ENCODE measurements around the gene VPS33B. TPM values are rescaled to one million over a fixed set of nuclear protein-coding genes. Genes with fewer than 3 reads are reported as not detected.

VPS33B gene
- total RNA-seq, 1 experiment from 2014 or later = 19.5 TPM

DNA sequence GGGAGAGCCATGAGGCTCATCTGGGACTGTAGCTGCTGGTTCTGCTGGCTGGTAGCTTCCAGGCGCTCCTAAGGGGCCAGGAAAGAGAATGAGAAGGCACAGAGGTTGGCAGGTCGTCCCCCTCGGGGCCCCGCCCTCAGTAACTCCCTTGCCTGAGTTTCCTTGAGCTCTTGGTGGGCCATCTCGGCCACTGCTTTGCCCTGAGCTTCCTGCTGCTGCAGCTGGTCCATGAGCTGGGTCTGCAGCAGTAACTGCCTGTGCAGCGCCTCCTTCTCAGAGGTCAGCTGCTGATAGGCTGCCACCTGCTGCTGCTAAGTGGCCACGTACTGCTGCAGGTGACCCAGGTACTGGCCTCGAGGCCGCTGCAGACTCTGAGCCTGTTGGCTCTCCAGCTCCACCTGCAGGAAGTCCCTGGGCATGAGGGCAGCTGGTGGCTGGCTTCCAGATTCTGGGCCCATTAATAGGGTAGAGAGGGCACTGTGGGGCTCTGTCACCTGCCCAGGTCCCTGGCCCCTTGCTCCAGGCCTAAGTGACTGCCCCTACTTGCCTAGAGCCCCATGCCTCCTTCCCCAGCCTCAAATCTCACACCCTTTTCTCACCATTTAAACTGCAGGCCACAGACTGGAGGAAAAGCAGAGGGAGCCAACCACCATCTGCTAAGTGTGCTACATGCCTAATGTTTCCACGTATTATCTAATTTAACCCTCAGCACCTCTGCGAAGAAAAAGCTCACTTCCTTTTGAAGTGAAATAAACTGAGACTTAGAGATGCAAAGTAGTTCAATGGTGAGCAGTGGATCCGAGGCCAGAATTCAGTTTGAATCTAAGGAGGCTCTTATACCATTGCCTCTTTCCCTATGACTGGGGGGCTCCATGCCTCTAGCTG, 10.8 kb upstream of the VPS33B start:
- H3K27ac ChIP-seq (ENCODE audit: low read depth, low read length, poor library complexity, severe bottlenecking) = no peak overlapping the region
- H3K9me3 ChIP-seq (ENCODE audit: low read depth, low read length, poor library complexity, severe bottlenecking) = no peaks in the 10 kb centered on the region
- DNase-seq (ENCODE audit: low spot score) = peak; percentile 41
- ChIA-PET CTCF (interaction anchor here (0.6 to 1.2 kb wide), 3 partner anchors 76 to 740 kb away, joined by 5 to 8 read pairs (median 7); no protein-coding TSS in a partner anchor), POLR2A (ENCODE audit: low non-redundant PET) (no interaction called here)
- H3K36me3 ChIP-seq (ENCODE audit: insufficient read depth, low read length, poor library complexity, severe bottlenecking) = no peaks in the 10 kb centered on the region
- no peaks in the 10 kb centered on the region for H3K27me3 ChIP-seq (replicated peaks; ENCODE audit: insufficient read depth, low read depth, low read length, poor library complexity)
- BruUV-seq (replicated peaks) = no TSS peak
- no peak overlapping the region for H3K4me3 ChIP-seq (ENCODE audit: low read depth, low read length, poor library complexity, severe bottlenecking)
- TF ChIP-seq EZH2 (IDR thresholded peaks at IDR 0.05; ENCODE audit: borderline replicate concordance, low read depth, low read length, poor library complexity, severe bottlenecking) = no peak
- TF ChIP-seq, protein P1, sequence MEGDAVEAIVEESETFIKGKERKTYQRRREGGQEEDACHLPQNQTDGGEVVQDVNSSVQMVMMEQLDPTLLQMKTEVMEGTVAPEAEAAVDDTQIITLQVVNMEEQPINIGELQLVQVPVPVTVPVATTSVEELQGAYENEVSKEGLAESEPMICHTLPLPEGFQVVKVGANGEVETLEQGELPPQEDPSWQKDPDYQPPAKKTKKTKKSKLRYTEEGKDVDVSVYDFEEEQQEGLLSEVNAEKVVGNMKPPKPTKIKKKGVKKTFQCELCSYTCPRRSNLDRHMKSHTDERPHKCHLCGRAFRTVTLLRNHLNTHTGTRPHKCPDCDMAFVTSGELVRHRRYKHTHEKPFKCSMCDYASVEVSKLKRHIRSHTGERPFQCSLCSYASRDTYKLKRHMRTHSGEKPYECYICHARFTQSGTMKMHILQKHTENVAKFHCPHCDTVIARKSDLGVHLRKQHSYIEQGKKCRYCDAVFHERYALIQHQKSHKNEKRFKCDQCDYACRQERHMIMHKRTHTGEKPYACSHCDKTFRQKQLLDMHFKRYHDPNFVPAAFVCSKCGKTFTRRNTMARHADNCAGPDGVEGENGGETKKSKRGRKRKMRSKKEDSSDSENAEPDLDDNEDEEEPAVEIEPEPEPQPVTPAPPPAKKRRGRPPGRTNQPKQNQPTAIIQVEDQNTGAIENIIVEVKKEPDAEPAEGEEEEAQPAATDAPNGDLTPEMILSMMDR (conservative IDR thresholded peaks at IDR 0.05; ENCODE audit: low read depth, low read length) = peak; percentile 68
- H3K4me1 ChIP-seq (ENCODE audit: insufficient read depth, low read length, poor library complexity, severe bottlenecking) = no peaks in the 10 kb centered on the region
- intact Hi-C loops (cut with micrococcal nuclease; ENCODE audit: unreplicated experiment) = no loop called here

DNA sequence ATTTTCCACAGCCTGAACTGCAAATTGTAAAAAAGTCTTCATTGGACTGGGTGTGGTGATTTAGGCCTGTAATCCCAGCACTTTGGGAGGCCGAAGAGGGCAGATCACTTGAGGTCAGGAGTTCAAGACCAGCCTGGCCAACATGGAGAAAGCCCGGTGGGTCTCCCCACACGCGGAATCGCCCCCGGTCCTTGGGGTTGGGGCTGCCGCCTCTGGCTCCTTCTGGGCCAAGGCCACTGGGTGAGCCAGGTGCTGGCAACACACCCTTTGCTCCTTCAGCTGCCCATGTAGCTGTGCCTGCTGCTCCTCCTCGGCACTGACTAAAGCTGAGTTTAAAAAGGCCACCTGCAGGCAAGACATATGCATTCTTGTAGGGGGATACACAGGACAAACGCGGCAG, 9.4 kb upstream of the VPS33B start:
- Histone ChIP-seq H3K4me3 (ENCODE audit: low read depth, low read length, poor library complexity, severe bottlenecking) (no peak overlapping the region), H3K27ac (ENCODE audit: low read depth, low read length, poor library complexity, severe bottlenecking) (no peak overlapping the region), H3K27me3 (replicated peaks; ENCODE audit: insufficient read depth, low read depth, low read length, poor library complexity) (no peaks in the 10 kb centered on the region), H3K9me3 (ENCODE audit: low read depth, low read length, poor library complexity, severe bottlenecking) (no peaks in the 10 kb centered on the region), H3K36me3 (ENCODE audit: insufficient read depth, low read length, poor library complexity, severe bottlenecking) (no peaks in the 10 kb centered on the region), H3K4me1 (ENCODE audit: insufficient read depth, low read length, poor library complexity, severe bottlenecking) (no peaks in the 10 kb centered on the region)
- BruUV-seq (replicated peaks) = no TSS peak
- no peak for TF ChIP-seq EZH2 (IDR thresholded peaks at IDR 0.05; ENCODE audit: borderline replicate concordance, low read depth, low read length, poor library complexity, severe bottlenecking)
- TF ChIP-seq, protein P1 (conservative IDR thresholded peaks at IDR 0.05; ENCODE audit: low read depth, low read length) = no peak
- CTCF ChIA-PET = no interaction called here
- intact Hi-C loops (cut with micrococcal nuclease; ENCODE audit: unreplicated experiment) = no loop called here
- DNase-seq (ENCODE audit: low spot score) = no peak
- POLR2A ChIA-PET (ENCODE audit: low non-redundant PET) = no interaction called here

- POLR2A ChIA-PET (ENCODE audit: low non-redundant PET) = no interaction called here
- no peak for DNase-seq (ENCODE audit: low spot score)
- BruUV-seq (replicated peaks) = no TSS peak
- Histone ChIP-seq H3K4me3 (ENCODE audit: low read depth, low read length, poor library complexity, severe bottlenecking) (no peak overlapping the region), H3K27ac (ENCODE audit: low read depth, low read length, poor library complexity, severe bottlenecking) (no peak overlapping the region), H3K9me3 (ENCODE audit: low read depth, low read length, poor library complexity, severe bottlenecking) (no peaks in the 10 kb centered on the region), H3K36me3 (ENCODE audit: insufficient read depth, low read length, poor library complexity, severe bottlenecking) (no peaks in the 10 kb centered on the region), H3K27me3 (replicated peaks; ENCODE audit: insufficient read depth, low read depth, low read length, poor library complexity) (no peaks in the 10 kb centered on the region), H3K4me1 (ENCODE audit: insufficient read depth, low read length, poor library complexity, severe bottlenecking) (peaks cover 3% of the 10 kb centered on the region)
- CTCF ChIA-PET = no interaction called here
- TF ChIP-seq, protein P1 (conservative IDR thresholded peaks at IDR 0.05; ENCODE audit: low read depth, low read length) = no peak
- no peak for TF ChIP-seq EZH2 (IDR thresholded peaks at IDR 0.05; ENCODE audit: borderline replicate concordance, low read depth, low read length, poor library complexity, severe bottlenecking)
- intact Hi-C loops (cut with micrococcal nuclease; ENCODE audit: unreplicated experiment) = no loop called here
Measured at GRCh38 chr15:91027677-91028076, 5.3 kb upstream of the VPS33B start.
